ENCODE results near the gene TSPAN32.
"Not testable (repeated sequence)": the region's sequence is repeated elsewhere in the genome, so short reads cannot be mapped to it uniquely, and the experiment has no call there.

Gene TSPAN32

GRCh38 chr11:2355000-2355644 is 53.3 kb downstream of the TSPAN32 start:
- no peak overlapping the region for H3K27ac ChIP-seq
- TF ChIP-seq CTCF (IDR thresholded peaks at IDR 0.05) (no peak), ZFX (IDR thresholded peaks at IDR 0.05; ENCODE audit: borderline replicate concordance) (no peak)

GRCh38 chr11:2357246-2357645 is 55.4 kb downstream of the TSPAN32 start:
- TF ChIP-seq CTCF (IDR thresholded peaks at IDR 0.05) (no peak), ZFX (IDR thresholded peaks at IDR 0.05; ENCODE audit: borderline replicate concordance) (no peak)
- H3K27ac ChIP-seq = no peak overlapping the region

GRCh38 chr11:2357651-2358050 is 55.8 kb downstream of the TSPAN32 start:
- not testable (repeated sequence) for H3K27ac ChIP-seq

GRCh38 chr11:2358754-2359442 is 57.1 kb downstream of the TSPAN32 start:
- no peak overlapping the region for H3K27ac ChIP-seq
- TF ChIP-seq CTCF (IDR thresholded peaks at IDR 0.05) (no peak), ZFX (IDR thresholded peaks at IDR 0.05; ENCODE audit: borderline replicate concordance) (no peak)

GRCh38 chr11:2359557-2359956 is 57.7 kb downstream of the TSPAN32 start:
- TF ChIP-seq ZFX (IDR thresholded peaks at IDR 0.05; ENCODE audit: borderline replicate concordance) = no peak
- H3K27ac ChIP-seq = no peak overlapping the region

- no peak overlapping the region for H3K27ac ChIP-seq
- TF ChIP-seq CTCF (IDR thresholded peaks at IDR 0.05) (no peak), ZFX (IDR thresholded peaks at IDR 0.05; ENCODE audit: borderline replicate concordance) (no peak)
Measured at GRCh38 chr11:2360081-2360642, 58.3 kb downstream of the TSPAN32 start.

GRCh38 chr11:2361565-2361964 is 59.8 kb downstream of the TSPAN32 start:
- no peak overlapping the region for H3K27ac ChIP-seq
- TF ChIP-seq ZFX (IDR thresholded peaks at IDR 0.05; ENCODE audit: borderline replicate concordance) = no peak
- TF ChIP-seq CTCF (IDR thresholded peaks at IDR 0.05) = no peak

GRCh38 chr11:2362414-2362813 is 60.6 kb downstream of the TSPAN32 start:
- no peak overlapping the region for H3K27ac ChIP-seq
- no peak for TF ChIP-seq ZFX (IDR thresholded peaks at IDR 0.05; ENCODE audit: borderline replicate concordance)
- TF ChIP-seq CTCF (IDR thresholded peaks at IDR 0.05) = no peak
